ENCODE measurements around the gene CD83.

The CD83 gene

GRCh38 chr6:14074476-14075094 is 43.0 kb upstream of the CD83 start:
- TF ChIP-seq, protein P1, sequence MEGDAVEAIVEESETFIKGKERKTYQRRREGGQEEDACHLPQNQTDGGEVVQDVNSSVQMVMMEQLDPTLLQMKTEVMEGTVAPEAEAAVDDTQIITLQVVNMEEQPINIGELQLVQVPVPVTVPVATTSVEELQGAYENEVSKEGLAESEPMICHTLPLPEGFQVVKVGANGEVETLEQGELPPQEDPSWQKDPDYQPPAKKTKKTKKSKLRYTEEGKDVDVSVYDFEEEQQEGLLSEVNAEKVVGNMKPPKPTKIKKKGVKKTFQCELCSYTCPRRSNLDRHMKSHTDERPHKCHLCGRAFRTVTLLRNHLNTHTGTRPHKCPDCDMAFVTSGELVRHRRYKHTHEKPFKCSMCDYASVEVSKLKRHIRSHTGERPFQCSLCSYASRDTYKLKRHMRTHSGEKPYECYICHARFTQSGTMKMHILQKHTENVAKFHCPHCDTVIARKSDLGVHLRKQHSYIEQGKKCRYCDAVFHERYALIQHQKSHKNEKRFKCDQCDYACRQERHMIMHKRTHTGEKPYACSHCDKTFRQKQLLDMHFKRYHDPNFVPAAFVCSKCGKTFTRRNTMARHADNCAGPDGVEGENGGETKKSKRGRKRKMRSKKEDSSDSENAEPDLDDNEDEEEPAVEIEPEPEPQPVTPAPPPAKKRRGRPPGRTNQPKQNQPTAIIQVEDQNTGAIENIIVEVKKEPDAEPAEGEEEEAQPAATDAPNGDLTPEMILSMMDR (IDR thresholded peaks at IDR 0.05; ENCODE audit: borderline replicate concordance, control extremely low read depth, extremely low read depth, insufficient read depth, missing control alignments), result no peak
- in situ Hi-C loops (cut with MboI; ENCODE audit: low sequenced_read_pairs, unreplicated experiment), result no loop called here
- no peak for DNase-seq (ENCODE audit: low spot score)

GRCh38 chr6:14075095-14075503 is 42.5 kb upstream of the CD83 start:
- TF ChIP-seq, protein P1 (IDR thresholded peaks at IDR 0.05; ENCODE audit: borderline replicate concordance, control extremely low read depth, extremely low read depth, insufficient read depth, missing control alignments), result no peak
- in situ Hi-C loops (cut with MboI; ENCODE audit: low sequenced_read_pairs, unreplicated experiment), result no loop called here
- DNase-seq (ENCODE audit: low spot score), result no peak

GRCh38 chr6:14077193-14077867 is 40.2 kb upstream of the CD83 start:
- TF ChIP-seq, protein P1 (IDR thresholded peaks at IDR 0.05; ENCODE audit: borderline replicate concordance, control extremely low read depth, extremely low read depth, insufficient read depth, missing control alignments), result no peak
- in situ Hi-C loops (cut with MboI; ENCODE audit: low sequenced_read_pairs, unreplicated experiment), result no loop called here
- no peak for DNase-seq (ENCODE audit: low spot score)

GRCh38 chr6:14079433-14079832 is 38.1 kb upstream of the CD83 start:
- TF ChIP-seq, protein P1 (IDR thresholded peaks at IDR 0.05; ENCODE audit: borderline replicate concordance, control extremely low read depth, extremely low read depth, insufficient read depth, missing control alignments), result no peak
- DNase-seq (ENCODE audit: low spot score), result no peak
- in situ Hi-C loops (cut with MboI; ENCODE audit: low sequenced_read_pairs, unreplicated experiment), result no loop called here

DNA sequence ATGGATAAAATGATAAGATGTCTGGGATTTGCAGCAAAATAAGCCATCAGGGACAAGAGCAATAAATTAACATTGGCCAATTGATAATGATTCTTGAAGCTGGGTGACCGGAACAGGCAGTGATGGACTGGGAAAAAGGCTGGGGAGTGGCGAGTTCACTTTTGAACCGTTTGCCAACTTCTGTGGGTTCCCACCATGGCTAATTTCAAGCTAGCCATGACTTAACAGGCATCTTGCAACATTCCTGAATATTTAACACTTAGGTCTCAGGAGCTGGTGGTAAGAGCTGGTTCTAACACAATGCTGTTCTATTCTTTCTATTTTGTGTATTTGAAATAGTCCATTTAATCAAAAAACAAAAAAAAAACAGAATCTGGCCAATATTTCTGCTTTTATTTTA is 37.6 kb upstream of the CD83 start:
- no peak for DNase-seq (ENCODE audit: low spot score)
- in situ Hi-C loops (cut with MboI; ENCODE audit: low sequenced_read_pairs, unreplicated experiment), result no loop called here
- TF ChIP-seq, protein P1 (IDR thresholded peaks at IDR 0.05; ENCODE audit: borderline replicate concordance, control extremely low read depth, extremely low read depth, insufficient read depth, missing control alignments), result no peak

- TF ChIP-seq, protein P1 (IDR thresholded peaks at IDR 0.05; ENCODE audit: borderline replicate concordance, control extremely low read depth, extremely low read depth, insufficient read depth, missing control alignments), result no peak
- no peak for DNase-seq (ENCODE audit: low spot score)
- in situ Hi-C loops (cut with MboI; ENCODE audit: low sequenced_read_pairs, unreplicated experiment), result no loop called here
Observed at GRCh38 chr6:14081126-14081525, 36.4 kb upstream of the CD83 start.
